Left ventricle myocardium inferior (tissue), 1 donor: ENCODE measurements around the gene POLE3. TPM values are rescaled to one million over a fixed set of nuclear protein-coding genes. Genes with fewer than 3 reads are reported as not detected.

Experiments
- DNase-seq: peaks from one replicate; pipeline ENCODE4 v3.0.0-alpha.2; 2020
- H3K27ac ChIP-seq: fragments of 200-600 bp; replicated peaks from 2 replicates; pipeline ENCODE4 v1.8.0; 2021
- H3K27me3 ChIP-seq: fragments of 200-600 bp; 2 replicates; pipeline ENCODE4 v1.8.0; 2021; ENCODE audit warnings: low read depth
- H3K36me3 ChIP-seq: fragments of 200-600 bp; 2 replicates; pipeline ENCODE4 v1.8.0; 2021
- H3K4me1 ChIP-seq: fragments of 200-600 bp; 2 replicates; pipeline ENCODE4 v1.8.0; 2021
- H3K4me3 ChIP-seq: fragments of 200-600 bp; 2 replicates; pipeline ENCODE4 v1.8.0; 2021; ENCODE audit warnings: mild to moderate bottlenecking, moderate library complexity
- H3K9me3 ChIP-seq: fragments of 200-600 bp; replicated peaks from 2 replicates; pipeline ENCODE4 v1.8.0; 2021
- CTCF ChIP-seq: fragments of 200-600 bp; IDR thresholded peaks from 2 replicates; pipeline ENCODE4 v1.8.0; 2021; ENCODE audit warnings: antibody characterized with exemption, mild to moderate bottlenecking, borderline replicate concordance
- intact Hi-C: fragments of 100-400 bp; cut with micrococcal nuclease; formaldehyde crosslinking; loops from one replicate; pipeline ENCODE4 v1.11.0; 2022
- total RNA-seq: library from RNA; stranded (reverse); fragmentation: NEBNext Ultra II Directional; extraction: Animal tissue kit (Norgen Biotek cat#: 25700); gene quantifications from one replicate; pipeline ENCODE4 v1.2.1, GENCODE V29; 2021
- donor health status: DM: no; HTN: yes; CAD: no; lungs with severe emphysema.

The POLE3 gene
- total RNA-seq, 1 donor from 2014 or later: 22.5 TPM

- Histone ChIP-seq H3K27ac (no peak overlapping the region), H3K9me3 (no peaks in the 10 kb centered on the region), H3K4me1 (peaks cover 10% of the 10 kb centered on the region), H3K36me3 (no peaks in the 10 kb centered on the region), H3K4me3 (no peak overlapping the region), H3K27me3 (no peaks in the 10 kb centered on the region)
- no peak for DNase-seq
- intact Hi-C loops: no loop called here
- TF ChIP-seq CTCF: no peak
Observed at GRCh38 chr9:113363336-113363735, 47.1 kb downstream of the POLE3 start.

- Histone ChIP-seq H3K27me3 (peaks cover 2% of the 10 kb centered on the region), H3K27ac (no peak overlapping the region), H3K9me3 (no peaks in the 10 kb centered on the region), H3K4me3 (no peak overlapping the region), H3K4me1 (peaks cover 10% of the 10 kb centered on the region), H3K36me3 (no peaks in the 10 kb centered on the region)
- no peak for TF ChIP-seq CTCF
- no peak for DNase-seq
- intact Hi-C loops: no loop called here
Observed at GRCh38 chr9:113361304-113362018, 49.0 kb downstream of the POLE3 start.

- intact Hi-C loops: no loop called here
- Histone ChIP-seq H3K27me3 (peaks cover 13% of the 10 kb centered on the region), H3K4me1 (peaks cover 9% of the 10 kb centered on the region), H3K27ac (no peak overlapping the region), H3K36me3 (no peaks in the 10 kb centered on the region), H3K4me3 (no peak overlapping the region), H3K9me3 (no peaks in the 10 kb centered on the region)
- no peak for TF ChIP-seq CTCF
- no peak for DNase-seq
Observed at GRCh38 chr9:113360242-113360842, 50.1 kb downstream of the POLE3 start.

- no peak overlapping the region for H3K4me3 ChIP-seq
- no peaks in the 10 kb centered on the region for H3K9me3 ChIP-seq
- no peak overlapping the region for H3K27ac ChIP-seq
- no peaks in the 10 kb centered on the region for H3K4me1 ChIP-seq
- no peaks in the 10 kb centered on the region for H3K36me3 ChIP-seq
- H3K27me3 ChIP-seq: peaks cover 20% of the 10 kb centered on the region
- intact Hi-C loops: no loop called here
- no peak for TF ChIP-seq CTCF
- no peak for DNase-seq
Observed at GRCh38 chr9:113359385-113359784, 51.1 kb downstream of the POLE3 start.

Other genes starting within 250 kb of the POLE3 start
- 19.0 TPM for gene FKBP15, start 189.4 kb downstream of the POLE3 start, total RNA-seq
- 12.6 TPM for gene SLC31A1, start 189.1 kb downstream of the POLE3 start, total RNA-seq
- 37.0 TPM for gene CDC26, start 135.1 kb downstream of the POLE3 start, total RNA-seq
- 11.2 TPM for gene PRPF4, start 135.0 kb downstream of the POLE3 start, total RNA-seq
- gene RNF183, start 107.3 kb downstream of the POLE3 start, total RNA-seq: not detected
- 12.4 TPM for gene WDR31, start 70.4 kb downstream of the POLE3 start, total RNA-seq
- 0.25 TPM for gene BSPRY, start 61.1 kb downstream of the POLE3 start, total RNA-seq
- gene HDHD3, start 33.7 kb downstream of the POLE3 start, total RNA-seq: 8.9 TPM
- gene ALAD, start 9.4 kb downstream of the POLE3 start, total RNA-seq: 75.6 TPM
- gene C9orf43, start 72 bp upstream of the POLE3 start, total RNA-seq: 0.14 TPM
- 187 TPM for gene RGS3, start 53.1 kb upstream of the POLE3 start, total RNA-seq